Trophoblast cell (in vitro differentiated cells and primary cell): ENCODE measurements around the gene ARHGAP26.
A peak's percentile ranks its signal among the peaks of the same experiment; 100 is the strongest.

Experiments
- DNase-seq, 2 donors: peaks; one replicate each; pipeline ENCODE4 v3.0.0-alpha.2; 2016
- H2AFZ ChIP-seq: 2 replicates; pipeline ENCODE4 v1.6.1; 2013; ENCODE audit warnings: low read length, moderate library complexity, mild to moderate bottlenecking; ENCODE audit not compliant: insufficient read depth, poor library complexity
- H2AK5ac ChIP-seq: 2 replicates; pipeline ENCODE4 v1.6.1; 2013; ENCODE audit warnings: mild to moderate bottlenecking, low read length
- H2BK120ac ChIP-seq: 2 replicates; pipeline ENCODE4 v1.6.1; 2013; ENCODE audit warnings: low read length, mild to moderate bottlenecking, moderate library complexity; ENCODE audit not compliant: insufficient read depth, poor library complexity
- H2BK12ac ChIP-seq: 2 replicates; pipeline ENCODE4 v1.6.1; 2013; ENCODE audit warnings: mild to moderate bottlenecking, low read length, moderate library complexity
- H2BK5ac ChIP-seq: 2 replicates; pipeline ENCODE4 v1.6.1; 2013; ENCODE audit warnings: low read length, low read depth, moderate library complexity, mild to moderate bottlenecking; ENCODE audit not compliant: poor library complexity
- H3K14ac ChIP-seq: 2 replicates; pipeline ENCODE4 v1.6.1; 2013; ENCODE audit warnings: mild to moderate bottlenecking, low read length
- H3K18ac ChIP-seq: 2 replicates; pipeline ENCODE4 v1.6.1; 2013; ENCODE audit warnings: mild to moderate bottlenecking, low read length
- H3K23ac ChIP-seq: 2 replicates; pipeline ENCODE4 v1.6.1; 2013; ENCODE audit warnings: low read length
- H3K27ac ChIP-seq: 2 replicates; pipeline ENCODE4 v1.5.1; 2013; ENCODE audit warnings: low read depth, mild to moderate bottlenecking, inconsistent platforms, low read length, moderate library complexity
- H3K27me3 ChIP-seq: 2 replicates; pipeline ENCODE4 v1.6.1; 2013; ENCODE audit warnings: inconsistent platforms, mild to moderate bottlenecking, low read length, moderate library complexity; ENCODE audit not compliant: insufficient read depth
- H3K36me3 ChIP-seq, 2 experiments: 1 replicate in 1 of 2; 2 replicates in 1 of 2; pipeline ENCODE4 v1.6.1; 2013; ENCODE audit warnings: low read length in 2 of 2, mild to moderate bottlenecking in 2 of 2, moderate library complexity in 1 of 2; ENCODE audit not compliant: insufficient read depth in 2 of 2, control insufficient read depth in 1 of 2
- H3K4ac ChIP-seq: 2 replicates; pipeline ENCODE4 v1.6.1; 2013; ENCODE audit warnings: low read depth, mild to moderate bottlenecking, low read length, moderate library complexity
- H3K4me1 ChIP-seq, 2 experiments: 1 replicate in 1 of 2; 2 replicates in 1 of 2; pipeline ENCODE4 v1.6.1; 2013; ENCODE audit warnings: low read length in 2 of 2, mild to moderate bottlenecking in 2 of 2, moderate library complexity in 1 of 2; ENCODE audit not compliant: insufficient read depth in 2 of 2, control insufficient read depth in 1 of 2
- H3K4me2 ChIP-seq: 2 replicates; pipeline ENCODE4 v1.6.1; 2013; ENCODE audit warnings: inconsistent platforms, mild to moderate bottlenecking, low read length, moderate library complexity
- H3K4me3 ChIP-seq: 2 replicates; pipeline ENCODE4 v1.5.1; 2013; ENCODE audit warnings: mild to moderate bottlenecking, low read depth, low read length, inconsistent platforms
- H3K79me1 ChIP-seq: one replicate; pipeline ENCODE4 v1.6.1; 2013; ENCODE audit warnings: low read length
- H3K79me2 ChIP-seq: 2 replicates; pipeline ENCODE4 v1.6.1; 2013; ENCODE audit warnings: low read length, mild to moderate bottlenecking; ENCODE audit not compliant: control insufficient read depth, insufficient read depth, poor library complexity
- H3K9ac ChIP-seq: 2 replicates; pipeline ENCODE4 v1.6.1; 2013; ENCODE audit warnings: mild to moderate bottlenecking, low read length
- H3K9me3 ChIP-seq: 2 replicates; pipeline ENCODE4 v1.6.1; 2013; ENCODE audit warnings: low read depth, mild to moderate bottlenecking, control low read depth, inconsistent platforms, low read length; ENCODE audit not compliant: insufficient read depth
- H4K12ac ChIP-seq: 2 replicates; pipeline ENCODE4 v1.6.1; 2013; ENCODE audit warnings: low read depth, mild to moderate bottlenecking, low read length, moderate library complexity
- H4K8ac ChIP-seq: 2 replicates; pipeline ENCODE4 v1.6.1; 2013; ENCODE audit warnings: low read depth, mild to moderate bottlenecking, low read length, moderate library complexity
- H4K91ac ChIP-seq: one replicate; pipeline ENCODE4 v1.6.1; 2013; ENCODE audit warnings: low read depth, mild to moderate bottlenecking, low read length, moderate library complexity
- WGBS: extraction: QIAGEN DNeasy Blood & Tissue Kit; methylation state at CpG from one replicate; pipeline ENCODE4 v1.1.7; 2013; ENCODE audit warnings: missing lambda C conversion rate; ENCODE audit not compliant: insufficient read length, insufficient coverage; ENCODE audit errors: extremely low coverage; 5-methylcytosine and 5-hydroxymethylcytosine counted together

Gene ARHGAP26

DNA sequence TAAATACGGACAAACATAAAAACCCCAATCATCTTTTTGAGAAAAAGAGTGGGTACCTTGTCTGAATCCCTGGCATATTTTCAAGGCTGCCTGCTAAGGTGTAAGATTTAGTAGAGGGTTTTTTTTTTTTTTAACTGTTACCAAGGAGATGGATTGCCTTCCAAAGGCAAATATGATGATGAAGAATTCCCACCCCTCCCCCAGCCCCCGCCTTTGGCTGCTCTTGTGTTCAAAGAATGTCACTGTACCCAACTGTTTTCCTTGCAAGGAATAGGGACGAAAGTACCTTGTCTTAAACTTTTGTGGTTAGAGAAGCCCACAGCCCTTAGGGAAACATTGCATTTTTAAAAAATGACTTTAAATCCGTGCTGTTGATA, 31.3 kb downstream of the ARHGAP26 start:
- Histone ChIP-seq H3K14ac (no peak overlapping the region), H3K4me3 (no peak overlapping the region), H3K23ac (no peak overlapping the region), H2BK12ac (no peak overlapping the region), H3K4me2 (no peak overlapping the region), H2AK5ac (no peak overlapping the region), H2AFZ (no peak overlapping the region), H3K79me1 (no peaks in the 10 kb centered on the region), H3K9me3 (no peaks in the 10 kb centered on the region), H3K79me2 (no peaks in the 10 kb centered on the region), H3K4me1 (peaks cover 3% of the 10 kb centered on the region in 2 experiments), H3K27me3 (no peaks in the 10 kb centered on the region), H4K12ac (no peak overlapping the region), H2BK120ac (no peak overlapping the region), H3K9ac (no peak overlapping the region), H3K18ac (no peak overlapping the region), H4K91ac (no peak overlapping the region), H3K4ac (no peak overlapping the region), H3K27ac (no peak overlapping the region), H4K8ac (no peak overlapping the region), H3K36me3 (no peaks in the 10 kb centered on the region), H2BK5ac (no peak overlapping the region)
- no CpG with 5 or more reads among the region's 4 CpGs for WGBS
- no peak for DNase-seq

DNA sequence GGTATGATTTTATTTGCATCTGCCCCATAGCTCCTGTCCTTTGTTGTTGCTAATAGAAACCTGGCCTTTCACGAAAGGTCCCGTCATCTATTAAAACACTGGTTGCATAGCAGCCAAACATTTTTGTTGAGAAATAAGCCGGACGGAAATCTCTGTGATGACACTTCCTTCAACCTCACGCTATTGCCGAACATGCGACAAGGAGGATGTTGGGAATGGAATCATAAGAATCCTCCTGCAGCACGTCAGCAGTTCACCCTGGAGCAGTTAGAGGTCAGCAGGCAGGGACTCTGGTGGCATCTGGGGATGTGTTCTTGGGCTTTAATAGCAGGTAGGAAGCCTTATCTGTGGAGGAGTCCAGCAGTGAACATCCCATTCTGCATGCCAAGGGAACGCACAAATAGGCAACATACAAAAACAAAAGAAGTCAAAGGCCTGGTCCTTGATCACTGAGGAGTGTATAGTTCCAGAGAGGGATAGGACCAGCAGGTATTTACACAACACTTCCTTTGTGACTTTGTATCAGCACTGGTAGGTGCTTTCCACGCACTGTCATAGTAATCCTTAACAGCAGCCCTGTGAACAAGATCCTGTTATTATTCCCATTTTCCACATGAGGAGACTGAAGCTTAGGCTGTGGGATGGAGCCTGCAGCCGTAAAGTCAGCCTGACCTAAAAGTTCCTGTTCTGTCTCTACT, 33.4 kb downstream of the ARHGAP26 start:
- H3K4me3 ChIP-seq, result no peak overlapping the region
- H2BK120ac ChIP-seq, result no peak overlapping the region
- peaks cover 3 to 4% of the 10 kb centered on the region in 2 experiments for H3K4me1 ChIP-seq
- no peak overlapping the region for H2BK12ac ChIP-seq
- no peak overlapping the region for H3K4me2 ChIP-seq
- peak; percentile 95 to 100 for DNase-seq
- no peak overlapping the region for H4K91ac ChIP-seq
- H3K27ac ChIP-seq, result no peak overlapping the region
- H3K79me2 ChIP-seq, result no peaks in the 10 kb centered on the region
- no peak overlapping the region for H4K8ac ChIP-seq
- no peak overlapping the region for H3K14ac ChIP-seq
- H2AFZ ChIP-seq, result no peak overlapping the region
- H3K27me3 ChIP-seq, result no peaks in the 10 kb centered on the region
- WGBS, result no CpG with 5 or more reads among the region's 11 CpGs
- H2BK5ac ChIP-seq, result no peak overlapping the region
- no peak overlapping the region for H4K12ac ChIP-seq
- no peak overlapping the region for H3K4ac ChIP-seq
- no peak overlapping the region for H3K9ac ChIP-seq
- no peaks in the 10 kb centered on the region for H3K36me3 ChIP-seq
- H3K18ac ChIP-seq, result no peak overlapping the region
- H3K9me3 ChIP-seq, result no peaks in the 10 kb centered on the region
- no peaks in the 10 kb centered on the region for H3K79me1 ChIP-seq
- no peak overlapping the region for H2AK5ac ChIP-seq
- H3K23ac ChIP-seq, result no peak overlapping the region

DNA sequence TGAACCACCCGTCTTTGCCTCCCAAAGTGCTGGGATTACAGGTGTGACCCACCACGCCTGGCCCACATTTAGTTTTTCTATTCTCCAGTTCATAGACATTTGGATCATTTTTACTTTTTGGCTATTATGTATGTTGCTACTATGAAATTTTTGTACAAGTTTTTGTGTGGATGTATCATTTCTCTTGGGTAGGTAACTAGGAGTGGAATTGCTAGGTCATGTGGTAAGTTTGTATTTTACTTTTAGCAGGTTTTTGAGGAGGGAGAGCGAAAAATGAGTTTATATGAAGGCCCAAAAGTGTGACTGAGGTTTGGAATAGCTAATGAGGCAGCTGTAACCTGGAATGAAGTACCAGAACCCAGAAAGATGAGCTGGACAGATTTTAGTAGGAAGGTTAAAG, 35.2 kb downstream of the ARHGAP26 start:
- Histone ChIP-seq H2BK120ac (no peak overlapping the region), H4K91ac (no peak overlapping the region), H4K8ac (no peak overlapping the region), H3K9me3 (no peaks in the 10 kb centered on the region), H2AFZ (no peak overlapping the region), H2AK5ac (no peak overlapping the region), H3K27me3 (no peaks in the 10 kb centered on the region), H3K79me2 (no peaks in the 10 kb centered on the region), H3K4me1 (peaks cover 3 to 4% of the 10 kb centered on the region in 2 experiments), H3K36me3 (no peaks in the 10 kb centered on the region), H2BK5ac (no peak overlapping the region), H3K4me2 (no peak overlapping the region), H4K12ac (no peak overlapping the region), H2BK12ac (no peak overlapping the region), H3K23ac (no peak overlapping the region), H3K79me1 (no peaks in the 10 kb centered on the region), H3K4ac (no peak overlapping the region), H3K4me3 (no peak overlapping the region), H3K27ac (no peak overlapping the region), H3K14ac (no peak overlapping the region), H3K18ac (no peak overlapping the region), H3K9ac (no peak overlapping the region)
- no peak for DNase-seq
- no CpG with 5 or more reads among the region's 3 CpGs for WGBS

DNA sequence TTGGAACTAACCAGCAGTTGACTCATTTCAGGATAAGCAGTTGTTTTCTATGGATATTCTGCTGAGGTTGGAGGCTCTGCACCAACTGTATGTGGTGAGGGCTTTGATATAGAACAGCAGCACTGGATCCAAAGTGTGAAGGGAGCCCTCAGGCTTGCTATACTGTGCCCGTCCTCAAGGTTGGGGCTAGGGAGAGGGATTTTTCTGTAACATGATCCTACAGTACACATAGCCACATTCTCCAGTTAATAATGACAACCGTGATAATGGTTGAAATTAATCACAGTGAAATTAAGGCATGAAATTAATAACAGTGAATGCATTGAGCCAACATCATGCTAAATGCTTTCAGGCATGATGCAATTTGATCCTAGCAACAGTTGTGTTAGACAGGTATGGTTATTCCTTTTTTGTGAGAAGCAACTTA, 36.7 kb downstream of the ARHGAP26 start:
- Histone ChIP-seq H4K91ac (no peak overlapping the region), H3K36me3 (no peaks in the 10 kb centered on the region), H3K4me3 (no peak overlapping the region), H3K18ac (no peak overlapping the region), H3K79me1 (no peaks in the 10 kb centered on the region), H2AFZ (no peak overlapping the region), H3K14ac (no peak overlapping the region), H2BK5ac (no peak overlapping the region), H4K8ac (no peak overlapping the region), H3K9me3 (no peaks in the 10 kb centered on the region), H2AK5ac (no peak overlapping the region), H4K12ac (no peak overlapping the region), H3K4ac (no peak overlapping the region), H2BK120ac (no peak overlapping the region), H3K9ac (no peak overlapping the region), H2BK12ac (no peak overlapping the region), H3K4me2 (no peak overlapping the region), H3K79me2 (no peaks in the 10 kb centered on the region), H3K27ac (no peak overlapping the region), H3K23ac (no peak overlapping the region), H3K27me3 (no peaks in the 10 kb centered on the region), H3K4me1 (peaks cover 3 to 4% of the 10 kb centered on the region in 2 experiments)
- DNase-seq, result no peak
- no CpG with 5 or more reads among the region's 2 CpGs for WGBS
